Uterus (tissue), 4 donors: Measurements from ENCODE around the gene DYNLT1. TPM values are rescaled to one million over a fixed set of nuclear protein-coding genes. Genes with fewer than 3 reads are reported as not detected.
"Not testable (repeated sequence)": the region's sequence is repeated elsewhere in the genome, so short reads cannot be mapped to it uniquely, and the experiment has no call there.

Experiments used
- DNase-seq, 2 donors: peaks; one replicate each; pipeline ENCODE4 v3.0.0-alpha.2; 2019 to 2020
- H3K27ac ChIP-seq, 2 donors: fragments of 200-600 bp; sonication (generic); 1 replicate in 1 of 2; 2 replicates in 1 of 2; pipeline ENCODE4 v1.5.1; 2016 to 2018
- H3K27me3 ChIP-seq, 2 donors: fragments of 200-600 bp; sonication (generic); one replicate each; pipeline ENCODE4 v1.5.1; 2018 to 2019; ENCODE audit warnings: control low read depth in 1 of 2
- H3K36me3 ChIP-seq, 2 donors: fragments of 200-600 bp; sonication (generic); one replicate each; pipeline ENCODE4 v1.5.1; 2019; ENCODE audit warnings: control low read depth in 1 of 2
- H3K4me1 ChIP-seq, 2 donors: fragments of 200-600 bp; sonication (generic); one replicate each; pipeline ENCODE4 v1.5.1; 2018 to 2019; ENCODE audit warnings: control low read depth in 1 of 2
- H3K4me3 ChIP-seq, 2 donors: fragments of 200-600 bp; sonication (generic); 1 replicate in 1 of 2; 2 replicates in 1 of 2; pipeline ENCODE4 v1.5.1; 2018 to 2019; ENCODE audit warnings: mild to moderate bottlenecking in 1 of 2
- H3K9me3 ChIP-seq, 2 donors: fragments of 200-600 bp; sonication (generic); one replicate each; pipeline ENCODE4 v1.5.1; 2019; ENCODE audit warnings: control low read depth in 1 of 2
- CTCF ChIP-seq, 4 experiments: fragments of 200-600 bp in 2 of 4; fragments of 450-650 bp in 2 of 4; sonication (generic) in 2 of 4; IDR thresholded peaks; one replicate each; pipeline ENCODE4 v1.5.1; 2016 to 2019; ENCODE audit warnings: antibody characterized with exemption in 4 of 4, mild to moderate bottlenecking in 2 of 4, moderate library complexity in 1 of 4
- POLR2A ChIP-seq, 2 donors: fragments of 450-650 bp; IDR thresholded peaks; one replicate each; pipeline ENCODE4 v1.6.1; 2016; ENCODE audit warnings: antibody characterized with exemption in 2 of 2, mild to moderate bottlenecking in 1 of 2, moderate library complexity in 1 of 2
- intact Hi-C: fragments of 100-400 bp; cut with DNase I; formaldehyde crosslinking; loops from one replicate; pipeline ENCODE4 v1.15.1; 2023; ENCODE audit warnings: low total_unique reads
- total RNA-seq, 4 donors: library from RNA; depleted of rRNA in 3 of 4; stranded (reverse); fragments of >200 nt in 3 of 4; gene quantifications; one replicate each; pipeline versions ENCODE4 v1.1.0 to v1.2.4, GENCODE V29; 2014 to 2023
- donor health status: DM: yes; HTN: yes; CAD: no.

The DYNLT1 gene
- total RNA-seq, 4 donors from 2014 or later, result 68.2 to 134 (median 114) TPM

GRCh38 chr6:158654498-158654897 lies 10.0 kb upstream of the DYNLT1 start:
- peak overlapping the region; percentile 75 to 78 for H3K27ac ChIP-seq
- H3K36me3 ChIP-seq, result no peaks in the 10 kb centered on the region
- DNase-seq, result peak; percentile 85 to 87
- intact Hi-C loops, result no loop called here
- no peaks in the 10 kb centered on the region for H3K4me1 ChIP-seq
- H3K4me3 ChIP-seq, result no peak overlapping the region
- H3K9me3 ChIP-seq, result no peaks in the 10 kb centered on the region
- TF ChIP-seq CTCF (IDR thresholded peaks at IDR 0.05) (no peak), POLR2A (IDR thresholded peaks at IDR 0.05) (no peak)
- no peaks in the 10 kb centered on the region for H3K27me3 ChIP-seq

GRCh38 chr6:158653577-158654354 lies 9.2 kb upstream of the DYNLT1 start:
- H3K27me3 ChIP-seq, result no peaks in the 10 kb centered on the region
- intact Hi-C loops, result no loop called here
- TF ChIP-seq CTCF (IDR thresholded peaks at IDR 0.05) (no peak), POLR2A (IDR thresholded peaks at IDR 0.05) (no peak)
- no peaks in the 10 kb centered on the region for H3K9me3 ChIP-seq
- H3K36me3 ChIP-seq, result no peaks in the 10 kb centered on the region
- no peak overlapping the region for H3K4me3 ChIP-seq
- H3K4me1 ChIP-seq, result no peaks in the 10 kb centered on the region
- no peak for DNase-seq
- H3K27ac ChIP-seq, result peak overlapping the region; percentile 75 to 78

- H3K27ac ChIP-seq, DNase-seq, H3K4me1 ChIP-seq, H3K9me3 ChIP-seq, H3K4me3 ChIP-seq, H3K36me3 ChIP-seq, H3K27me3 ChIP-seq, intact Hi-C loops: not testable (repeated sequence)
Observed at GRCh38 chr6:158651981-158652737, 7.6 kb upstream of the DYNLT1 start.

- no peaks in the 10 kb centered on the region for H3K9me3 ChIP-seq
- H3K4me3 ChIP-seq, result no peak within 1 kb of the TSS
- H3K27ac ChIP-seq, result peak within 1 kb of the TSS; percentile 61 to 69
- DNase-seq, result peak in 1 of 2 donors; percentile 43
- no peaks in the 10 kb centered on the region for H3K4me1 ChIP-seq
- TF ChIP-seq POLR2A (IDR thresholded peaks at IDR 0.05) (no peak), CTCF (IDR thresholded peaks at IDR 0.05) (no peak)
- no peaks in the 10 kb centered on the region for H3K36me3 ChIP-seq
- intact Hi-C loops, result no loop called here
- no peaks in the 10 kb centered on the region for H3K27me3 ChIP-seq
Observed at GRCh38 chr6:158649289-158650143, 5.0 kb upstream of the DYNLT1 start, which contains the start of gene SYTL3. Gene SYTL3 (plus strand): TSS chr6:158650054. CDS start chr6:158663269, 13,215 bp downstream.

GRCh38 chr6:158648682-158649131 lies 4.2 kb upstream of the DYNLT1 start:
- Histone ChIP-seq H3K4me1 (no peaks in the 10 kb centered on the region), H3K27me3 (no peaks in the 10 kb centered on the region), H3K9me3 (no peaks in the 10 kb centered on the region), H3K27ac (peak overlapping the region; percentile 61 to 69), H3K4me3 (no peak overlapping the region), H3K36me3 (no peaks in the 10 kb centered on the region)
- TF ChIP-seq CTCF (IDR thresholded peaks at IDR 0.05), result no peak
- TF ChIP-seq POLR2A (IDR thresholded peaks at IDR 0.05), result no peak
- intact Hi-C loops, result no loop called here
- no peak for DNase-seq
